ENCODE measurements around the gene NRP1. TPM values are rescaled to one million over a fixed set of nuclear protein-coding genes. Genes with fewer than 3 reads are reported as not detected.

Gene NRP1
- total RNA-seq, 1 donor from 2014 or later, result 159 TPM

GRCh38 chr10:33211106-33211878 is 123.2 kb downstream of the NRP1 start:
- intact Hi-C loops (cut with DNase I), result no loop called here
- DNase-seq, result peak; percentile 74
- peak; percentile 70 for ATAC-seq (ENCODE audit: poor library complexity)

DNA sequence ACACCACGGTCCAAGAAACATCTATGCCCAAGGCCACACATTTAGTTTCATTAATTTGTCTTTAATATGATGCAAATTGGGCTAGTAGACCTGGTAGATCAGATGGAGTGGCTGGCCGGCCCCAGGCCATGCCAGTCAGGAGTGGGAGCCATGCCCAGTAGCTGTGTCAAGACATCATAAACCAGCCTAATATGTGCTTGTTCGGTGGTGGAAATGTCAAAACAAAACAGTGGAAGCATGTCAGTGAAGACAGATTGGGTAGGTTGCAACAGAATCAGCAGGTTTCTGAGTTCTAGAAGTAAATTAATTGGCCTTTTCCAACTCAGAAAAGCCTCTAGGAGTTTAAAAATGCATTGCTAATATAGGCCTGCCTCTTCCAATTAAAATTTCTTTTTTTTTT is 124.7 kb downstream of the NRP1 start:
- intact Hi-C loops (cut with DNase I), result no loop called here
- ATAC-seq (ENCODE audit: poor library complexity), result no peak
- no peak for DNase-seq

GRCh38 chr10:33208166-33208565 is 126.3 kb downstream of the NRP1 start:
- ATAC-seq (ENCODE audit: poor library complexity) (no peak), DNase-seq (no peak)
- intact Hi-C loops (cut with DNase I), result no loop called here

DNA sequence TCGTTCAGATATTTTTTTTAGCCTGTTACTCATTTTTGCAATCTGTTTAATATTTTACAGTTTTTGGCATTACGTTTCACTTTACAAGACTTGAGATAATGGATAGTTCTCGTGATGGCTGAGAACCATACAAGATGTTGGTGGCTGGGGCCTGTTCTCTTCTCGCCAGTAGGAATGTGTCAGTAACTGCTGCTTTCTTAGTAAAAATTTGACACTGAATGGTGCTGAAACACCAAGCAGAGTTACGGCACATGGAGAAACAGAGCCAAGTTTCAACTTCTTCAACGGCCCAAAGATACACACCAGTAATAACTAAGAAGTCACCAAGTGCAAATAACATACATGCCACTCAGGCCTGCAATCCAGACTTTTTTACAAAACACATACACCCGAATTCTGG is 130.4 kb downstream of the NRP1 start:
- DNase-seq (no peak), ATAC-seq (ENCODE audit: poor library complexity) (peak; percentile 34)
- intact Hi-C loops (cut with DNase I), result no loop called here

DNA sequence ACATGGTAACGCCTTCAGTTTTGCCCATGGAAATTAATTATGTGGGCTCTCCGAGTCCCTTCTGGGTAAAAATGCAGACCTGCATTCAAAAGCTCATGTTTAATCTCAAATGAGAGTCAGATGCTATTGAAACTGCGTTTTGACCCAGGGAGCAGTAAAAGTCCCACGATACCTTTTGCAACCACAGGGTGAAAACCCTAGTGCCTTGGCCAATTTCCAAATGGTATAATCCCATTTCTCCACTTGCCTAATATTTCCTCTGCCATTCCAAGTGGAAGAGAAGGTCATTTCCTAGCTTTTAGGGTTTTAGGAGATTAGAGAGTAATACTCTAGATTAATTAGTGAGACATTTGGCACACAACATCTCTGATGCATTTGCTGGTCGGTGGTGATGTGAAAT is 132.5 kb downstream of the NRP1 start:
- no peak for ATAC-seq (ENCODE audit: poor library complexity)
- intact Hi-C loops (cut with DNase I), result no loop called here
- no peak for DNase-seq

GRCh38 chr10:33201056-33201780 is 133.2 kb downstream of the NRP1 start:
- intact Hi-C loops (cut with DNase I), result no loop called here
- ATAC-seq (ENCODE audit: poor library complexity) (no peak), DNase-seq (no peak)

DNA sequence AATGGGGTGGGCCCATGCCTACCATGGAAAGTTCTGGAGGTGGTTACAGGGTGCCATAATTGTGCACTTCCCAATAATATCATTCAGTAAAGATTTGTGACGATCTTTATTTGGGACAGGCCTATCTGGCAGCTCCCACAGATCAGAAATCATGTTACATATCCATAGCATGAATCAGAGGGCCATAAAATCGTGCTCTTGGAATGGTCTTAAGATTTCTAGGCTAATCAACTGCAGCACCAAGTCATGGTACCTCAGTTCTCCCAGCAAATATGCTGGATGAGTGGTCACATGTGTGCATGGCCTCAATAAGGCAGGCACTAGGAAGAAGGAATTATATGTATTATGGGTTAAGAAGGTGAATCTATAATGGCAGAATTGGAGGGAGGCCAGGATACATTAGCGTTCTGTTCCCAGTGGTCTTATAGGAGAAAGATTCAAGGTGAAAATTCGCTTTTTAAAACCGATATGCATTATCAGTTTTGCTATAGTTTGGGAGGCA is 134.7 kb downstream of the NRP1 start:
- intact Hi-C loops (cut with DNase I), result loop anchor here (10.0 kb wide), 1 partner anchor 135 kb away; the partner anchor contains the start of gene NRP1

DNA sequence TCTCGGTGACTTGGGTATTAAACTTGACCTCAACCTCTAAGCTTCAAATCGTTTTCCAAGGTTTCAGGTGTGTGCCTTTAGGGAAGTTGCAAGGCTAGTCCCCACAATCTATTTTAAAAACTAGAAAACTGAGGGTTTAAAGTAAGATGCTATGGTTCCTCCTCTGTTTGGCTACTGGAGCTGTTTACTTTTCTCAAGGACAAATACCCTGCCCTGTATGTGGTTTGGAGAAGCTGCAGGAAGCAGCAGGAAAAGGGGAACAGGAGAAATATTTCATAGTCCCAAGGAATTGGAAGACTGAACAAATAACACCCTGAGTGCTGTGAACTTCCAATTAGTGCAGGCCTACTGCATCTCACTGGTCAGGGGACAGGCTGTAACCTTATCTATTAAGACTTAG is 135.9 kb downstream of the NRP1 start:
- DNase-seq (no peak), ATAC-seq (ENCODE audit: poor library complexity) (no peak)
- intact Hi-C loops (cut with DNase I), result loop anchor here (10.0 kb wide), 1 partner anchor 136 kb away; the partner anchor contains the start of gene NRP1

More for the DNA sequence above, 134.7 kb downstream of the NRP1 start:
- ATAC-seq (ENCODE audit: poor library complexity) (no peak), DNase-seq (no peak)

DNA sequence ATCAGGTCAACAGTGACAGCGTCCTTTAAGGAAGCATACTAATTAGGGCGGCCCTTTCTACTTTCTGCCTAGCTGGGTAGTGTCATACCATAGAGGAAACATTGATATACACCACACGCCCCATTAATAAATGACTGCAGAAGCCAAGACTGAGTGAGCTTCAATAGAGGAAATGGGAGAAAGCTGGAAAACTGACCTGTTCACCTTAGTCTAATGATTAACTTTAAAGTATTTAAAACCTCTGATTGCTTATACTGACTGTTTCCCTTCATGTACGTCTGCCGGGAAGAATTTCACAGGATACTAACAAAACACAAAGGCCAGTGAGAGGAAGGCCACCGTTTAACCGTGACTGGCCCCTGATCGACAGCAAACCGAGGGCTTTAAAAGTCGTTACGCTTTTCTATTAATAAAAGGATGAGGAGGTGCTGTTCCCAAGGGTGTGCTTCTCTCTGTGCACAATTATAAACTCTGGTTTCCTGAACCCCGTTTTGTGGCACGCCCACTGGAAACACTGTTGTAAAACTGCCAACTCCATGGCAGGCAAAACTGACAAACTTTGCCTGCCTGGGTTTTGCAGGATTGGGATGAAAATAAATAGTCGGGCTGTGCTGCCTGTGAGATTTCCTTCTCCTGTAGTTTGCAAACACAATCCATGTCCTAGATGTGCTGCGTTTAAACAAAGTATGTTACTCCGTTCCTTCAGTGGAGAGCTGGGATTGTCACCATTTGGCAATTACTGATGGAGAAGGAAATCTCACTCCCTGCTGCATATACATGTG is 137.6 kb downstream of the NRP1 start:
- ATAC-seq (ENCODE audit: poor library complexity) (no peak), DNase-seq (no peak)
- intact Hi-C loops (cut with DNase I), result loop anchor here (10.0 kb wide), 1 partner anchor 138 kb away; the partner anchor contains the start of gene NRP1

DNA sequence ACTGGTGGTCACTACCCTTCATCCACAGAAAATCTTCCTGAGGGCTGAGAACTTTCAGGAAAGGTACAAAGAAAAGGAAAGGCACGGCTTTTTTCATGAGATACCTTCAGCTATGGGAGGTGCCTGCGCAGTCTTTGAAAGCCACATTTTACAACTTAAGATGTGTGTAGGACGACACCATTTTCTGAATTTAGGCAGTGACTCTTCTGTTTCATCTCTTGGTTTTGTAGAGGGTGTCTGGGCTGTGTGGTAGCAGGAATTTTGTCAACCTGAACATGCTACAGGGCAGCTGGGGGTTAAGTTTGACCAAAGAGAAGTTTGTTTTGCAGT is 138.1 kb downstream of the NRP1 start:
- ATAC-seq (ENCODE audit: poor library complexity), result no peak
- intact Hi-C loops (cut with DNase I), result loop anchor here (10.0 kb wide), 1 partner anchor 138 kb away; the partner anchor contains the start of gene NRP1
- no peak for DNase-seq

- ATAC-seq (ENCODE audit: poor library complexity) (no peak), DNase-seq (no peak)
- intact Hi-C loops (cut with DNase I), result loop anchor here (10.0 kb wide), 1 partner anchor 139 kb away; the partner anchor contains the start of gene NRP1
Observed at GRCh38 chr10:33195608-33196376, 138.7 kb downstream of the NRP1 start.

DNA sequence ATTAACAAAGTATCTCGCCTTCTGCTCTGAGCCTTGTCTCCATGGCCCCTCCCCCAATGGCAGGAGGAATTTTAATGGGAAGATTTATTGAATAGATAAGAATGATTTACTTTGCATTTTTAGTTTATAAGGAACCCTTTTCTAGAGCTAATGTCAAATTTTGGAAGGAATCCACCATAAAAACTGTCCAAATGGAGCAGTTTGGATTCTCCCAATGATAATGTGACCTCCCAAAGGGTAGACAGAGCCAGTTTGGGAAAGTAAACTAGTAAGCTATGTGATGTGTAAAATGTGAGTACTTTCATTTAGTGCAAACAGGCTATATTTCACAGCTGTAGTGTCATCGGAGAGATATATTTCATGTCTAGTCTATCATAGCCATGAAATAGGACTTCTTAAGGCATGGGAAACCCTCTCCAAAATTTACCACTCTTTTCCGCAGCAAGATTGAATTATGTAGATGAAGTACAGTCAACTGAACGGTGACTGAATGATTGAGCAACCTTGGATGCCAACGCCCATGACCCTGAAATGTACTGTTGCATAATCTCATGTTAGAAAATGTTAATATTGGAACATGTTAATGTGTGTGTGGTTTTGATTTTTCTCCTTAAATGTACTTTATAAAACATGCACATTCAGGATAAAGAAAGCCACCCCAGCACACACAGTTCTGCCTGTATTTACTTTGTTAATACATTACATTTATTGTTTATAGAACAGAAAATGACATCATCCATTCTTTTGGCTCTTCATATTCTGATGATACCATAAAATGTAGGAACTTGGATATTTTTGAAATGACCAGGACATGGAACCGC is 140.6 kb downstream of the NRP1 start:
- ATAC-seq (ENCODE audit: poor library complexity), result peak; percentile 67
- DNase-seq, result no peak
- intact Hi-C loops (cut with DNase I), result loop anchor here (10.0 kb wide), 1 partner anchor 141 kb away; the partner anchor contains the start of gene NRP1

GRCh38 chr10:33193057-33193700 is 141.3 kb downstream of the NRP1 start:
- DNase-seq (peak; percentile 81), ATAC-seq (ENCODE audit: poor library complexity) (peak; percentile 90)
- intact Hi-C loops (cut with DNase I), result loop anchor here (10.0 kb wide), 1 partner anchor 142 kb away; the partner anchor contains the start of gene NRP1

GRCh38 chr10:33192190-33192589 is 142.3 kb downstream of the NRP1 start:
- ATAC-seq (ENCODE audit: poor library complexity) (no peak), DNase-seq (no peak)
- intact Hi-C loops (cut with DNase I), result loop anchor here (10.0 kb wide), 1 partner anchor 143 kb away; the partner anchor contains the start of gene NRP1

- ATAC-seq (ENCODE audit: poor library complexity), result no peak
- intact Hi-C loops (cut with DNase I), result loop anchor here (10.0 kb wide), 1 partner anchor 144 kb away; the partner anchor contains the start of gene NRP1
Observed at GRCh38 chr10:33190406-33190805, 144.1 kb downstream of the NRP1 start.

GRCh38 chr10:33189808-33190207 is 144.7 kb downstream of the NRP1 start:
- no peak for DNase-seq
- ATAC-seq (ENCODE audit: poor library complexity), result no peak
- intact Hi-C loops (cut with DNase I), result loop anchor here (10.0 kb wide), 1 partner anchor 145 kb away; the partner anchor contains the start of gene NRP1

More at GRCh38 chr10:33190406-33190805, 144.1 kb downstream of the NRP1 start:
- no peak for DNase-seq

GRCh38 chr10:33189363-33189762 is 145.1 kb downstream of the NRP1 start:
- ATAC-seq (ENCODE audit: poor library complexity), result no peak
- intact Hi-C loops (cut with DNase I), result no loop called here
- DNase-seq, result no peak

All from Right ventricle myocardium superior (tissue), 1 donor.